Measurements from ENCODE around the gene GLE1.

DNA sequence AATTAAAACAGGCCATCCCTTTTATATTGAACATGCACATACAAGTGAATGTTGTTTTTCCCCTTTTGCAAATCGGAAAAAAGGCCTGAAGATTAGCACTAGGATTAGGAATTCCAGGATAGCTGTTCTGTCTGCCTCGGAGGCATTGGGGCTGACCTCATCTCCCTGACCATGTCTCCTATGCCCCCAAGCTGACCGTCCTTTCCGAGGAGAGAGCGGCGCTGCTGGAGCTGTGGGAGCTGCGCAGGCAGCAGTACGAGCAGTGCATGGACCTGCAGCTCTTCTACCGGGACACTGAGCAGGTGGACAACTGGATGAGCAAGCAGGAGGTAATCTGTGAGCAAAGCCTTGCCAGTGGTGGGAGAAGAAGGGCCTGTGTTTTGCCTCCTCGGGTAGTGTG, 76.2 kb downstream of the GLE1 start:
- TF ChIP-seq CTCF (IDR thresholded peaks at IDR 0.05), result no peak
- TF ChIP-seq EP300 (IDR thresholded peaks at IDR 0.05), result no peak

Data from sigmoid colon (tissue), 4 donors.